ENCODE data around the gene MRPL12. TPM values are rescaled to one million over a fixed set of nuclear protein-coding genes. Genes with fewer than 3 reads are reported as not detected.

MRPL12 gene
- total and polyA plus RNA-seq, 4 experiments from 2014 or later = 21.9 to 47.5 (median 34.0) TPM

- H3K4me3 ChIP-seq (ENCODE audit: low read length in 2 of 2) = no peak overlapping the region
- ChIA-PET CTCF (ENCODE audit: partially characterized antibody) (no interaction called here), POLR2A (ENCODE audit: partially characterized antibody) (interaction anchor here (0.7 kb wide), 1 partner anchor 32 kb away, joined by 3 read pairs; the partner anchor contains the start of gene HGS)
- no peaks in the 10 kb centered on the region for H3K36me3 ChIP-seq (ENCODE audit: insufficient read depth, low read length)
- Mint-ChIP-seq H3K27ac (no peak overlapping the region), H3K27me3 (no peaks in the 10 kb centered on the region), H3K9me3 (no peaks in the 10 kb centered on the region), H3K4me1 (peaks cover 2 to 14% (median 8%) of the 10 kb centered on the region in 4 donors), H3K4me3 (no peak overlapping the region), H3K36me3 (no peaks in the 10 kb centered on the region)
- DNase-seq = no peak
- intact Hi-C loops (cut with micrococcal nuclease) = no loop called here
- peaks cover 17% of the 10 kb centered on the region for H3K4me1 ChIP-seq (ENCODE audit: insufficient read depth, low read length)
- H3K27ac ChIP-seq (ENCODE audit: low read depth, low read length) = no peak overlapping the region
- H3K9me3 ChIP-seq (ENCODE audit: control insufficient read depth in 1 of 2, low read length in 2 of 2) = no peaks in the 10 kb centered on the region
- no peaks in the 10 kb centered on the region for H3K27me3 ChIP-seq (ENCODE audit: insufficient read depth, low read length)
These were observed 12.9 kb downstream of the MRPL12 start for GRCh38 chr17:81715872-81716673.

GRCh38 chr17:81716674-81716996 lies 13.5 kb downstream of the MRPL12 start:
- ChIA-PET CTCF (ENCODE audit: partially characterized antibody) (no interaction called here), POLR2A (ENCODE audit: partially characterized antibody) (no interaction called here)
- Histone ChIP-seq H3K4me3 (ENCODE audit: low read length in 2 of 2) (no peak overlapping the region), H3K27me3 (ENCODE audit: insufficient read depth, low read length) (no peaks in the 10 kb centered on the region), H3K9me3 (ENCODE audit: control insufficient read depth in 1 of 2, low read length in 2 of 2) (no peaks in the 10 kb centered on the region), H3K4me1 (ENCODE audit: insufficient read depth, low read length) (peaks cover 11% of the 10 kb centered on the region), H3K36me3 (ENCODE audit: insufficient read depth, low read length) (no peaks in the 10 kb centered on the region), H3K27ac (ENCODE audit: low read depth, low read length) (no peak overlapping the region)
- Mint-ChIP-seq H3K27me3 (no peaks in the 10 kb centered on the region), H3K4me1 (peaks cover 2 to 9% (median 5%) of the 10 kb centered on the region in 4 donors), H3K27ac (no peak overlapping the region), H3K4me3 (no peak overlapping the region), H3K9me3 (no peaks in the 10 kb centered on the region), H3K36me3 (no peaks in the 10 kb centered on the region)
- intact Hi-C loops (cut with micrococcal nuclease) = no loop called here
- no peak for DNase-seq

- ChIA-PET CTCF (ENCODE audit: partially characterized antibody) (no interaction called here), POLR2A (ENCODE audit: partially characterized antibody) (no interaction called here)
- Mint-ChIP-seq H3K4me3 (no peak overlapping the region), H3K27me3 (no peaks in the 10 kb centered on the region), H3K4me1 (peaks cover 2 to 8% (median 5%) of the 10 kb centered on the region in 4 donors), H3K36me3 (no peaks in the 10 kb centered on the region), H3K27ac (no peak overlapping the region), H3K9me3 (no peaks in the 10 kb centered on the region)
- H3K27ac ChIP-seq (ENCODE audit: low read depth, low read length) = no peak overlapping the region
- peaks cover 10% of the 10 kb centered on the region for H3K4me1 ChIP-seq (ENCODE audit: insufficient read depth, low read length)
- H3K9me3 ChIP-seq (ENCODE audit: control insufficient read depth in 1 of 2, low read length in 2 of 2) = no peaks in the 10 kb centered on the region
- intact Hi-C loops (cut with micrococcal nuclease) = no loop called here
- no peak overlapping the region for H3K4me3 ChIP-seq (ENCODE audit: low read length in 2 of 2)
- no peak for DNase-seq
- H3K36me3 ChIP-seq (ENCODE audit: insufficient read depth, low read length) = no peaks in the 10 kb centered on the region
- no peaks in the 10 kb centered on the region for H3K27me3 ChIP-seq (ENCODE audit: insufficient read depth, low read length)
These were observed 14.0 kb downstream of the MRPL12 start for GRCh38 chr17:81717049-81717765.

- peaks cover 8% of the 10 kb centered on the region for H3K4me1 ChIP-seq (ENCODE audit: insufficient read depth, low read length)
- Mint-ChIP-seq H3K4me3 (no peak overlapping the region), H3K27me3 (no peaks in the 10 kb centered on the region), H3K27ac (no peak overlapping the region), H3K9me3 (no peaks in the 10 kb centered on the region), H3K4me1 (peaks cover 2 to 6% (median 4%) of the 10 kb centered on the region in 4 donors), H3K36me3 (no peaks in the 10 kb centered on the region)
- H3K27ac ChIP-seq (ENCODE audit: low read depth, low read length) = no peak overlapping the region
- H3K4me3 ChIP-seq (ENCODE audit: low read length in 2 of 2) = no peak overlapping the region
- no peaks in the 10 kb centered on the region for H3K27me3 ChIP-seq (ENCODE audit: insufficient read depth, low read length)
- H3K9me3 ChIP-seq (ENCODE audit: control insufficient read depth in 1 of 2, low read length in 2 of 2) = no peaks in the 10 kb centered on the region
- POLR2A ChIA-PET (ENCODE audit: partially characterized antibody) = no interaction called here
- CTCF ChIA-PET (ENCODE audit: partially characterized antibody) = no interaction called here
- intact Hi-C loops (cut with micrococcal nuclease) = no loop called here
- DNase-seq = no peak
- H3K36me3 ChIP-seq (ENCODE audit: insufficient read depth, low read length) = no peaks in the 10 kb centered on the region
These were observed 14.6 kb downstream of the MRPL12 start for GRCh38 chr17:81717766-81718089.

- intact Hi-C loops (cut with micrococcal nuclease) = no loop called here
- peaks cover 4 to 6% of the 10 kb centered on the region in 2 donors for H3K27me3 Mint-ChIP-seq
- no peaks in the 10 kb centered on the region for H3K9me3 ChIP-seq (ENCODE audit: control insufficient read depth in 1 of 2, low read length in 2 of 2)
- H3K36me3 ChIP-seq (ENCODE audit: insufficient read depth, low read length) = no peaks in the 10 kb centered on the region
- H3K27ac ChIP-seq (ENCODE audit: low read depth, low read length) = no peak overlapping the region
- H3K36me3 Mint-ChIP-seq = no peaks in the 10 kb centered on the region
- H3K4me1 ChIP-seq (ENCODE audit: insufficient read depth, low read length) = no peaks in the 10 kb centered on the region
- no peak for DNase-seq
- H3K27ac Mint-ChIP-seq = no peak overlapping the region
- no peaks in the 10 kb centered on the region for H3K9me3 Mint-ChIP-seq
- CTCF ChIA-PET (ENCODE audit: partially characterized antibody) = interaction anchor here (0.8 kb wide), 1 partner anchor 16 kb away, joined by 3 read pairs; no protein-coding TSS in a partner anchor
- peaks cover 0 to 3% (median 1%) of the 10 kb centered on the region in 4 donors for H3K4me1 Mint-ChIP-seq
- H3K4me3 ChIP-seq (ENCODE audit: low read length in 2 of 2) = no peak overlapping the region
- no peaks in the 10 kb centered on the region for H3K27me3 ChIP-seq (ENCODE audit: insufficient read depth, low read length)
- H3K4me3 Mint-ChIP-seq = no peak overlapping the region
- POLR2A ChIA-PET (ENCODE audit: partially characterized antibody) = no interaction called here
These were observed 16.5 kb downstream of the MRPL12 start for GRCh38 chr17:81719410-81720266.

GRCh38 chr17:81720267-81721071 lies 17.3 kb downstream of the MRPL12 start:
- CTCF ChIA-PET (ENCODE audit: partially characterized antibody) = interaction anchor here (0.8 kb wide), 1 partner anchor 15 kb away, joined by 3 read pairs; no protein-coding TSS in a partner anchor
- intact Hi-C loops (cut with micrococcal nuclease) = no loop called here

More at GRCh38 chr17:81720267-81721071, 17.3 kb downstream of the MRPL12 start:
- Mint-ChIP-seq H3K9me3 (no peaks in the 10 kb centered on the region), H3K27ac (no peak overlapping the region), H3K4me1 (peaks cover 0 to 3% (median 1%) of the 10 kb centered on the region in 4 donors), H3K27me3 (peaks cover 4 to 6% of the 10 kb centered on the region in 2 donors), H3K4me3 (no peak overlapping the region), H3K36me3 (no peaks in the 10 kb centered on the region)
- no peak for DNase-seq
- H3K9me3 ChIP-seq (ENCODE audit: control insufficient read depth in 1 of 2, low read length in 2 of 2) = no peaks in the 10 kb centered on the region
- H3K27ac ChIP-seq (ENCODE audit: low read depth, low read length) = no peak overlapping the region
- H3K27me3 ChIP-seq (ENCODE audit: insufficient read depth, low read length) = no peaks in the 10 kb centered on the region
- H3K4me3 ChIP-seq (ENCODE audit: low read length in 2 of 2) = no peak overlapping the region
- H3K4me1 ChIP-seq (ENCODE audit: insufficient read depth, low read length) = no peaks in the 10 kb centered on the region
- POLR2A ChIA-PET (ENCODE audit: partially characterized antibody) = no interaction called here
- H3K36me3 ChIP-seq (ENCODE audit: insufficient read depth, low read length) = no peaks in the 10 kb centered on the region
